Central memory CD4-positive, alpha-beta T cell (primary cell): ENCODE data around the gene IQGAP2.

Source experiments
- DNase-seq: peaks from one replicate; pipeline ENCODE4 v3.0.0; 2022

IQGAP2 gene

GRCh38 chr5:76455531-76456133 lies 52.5 kb downstream of the IQGAP2 start:
- no peak for DNase-seq

GRCh38 chr5:76456258-76456657 lies 53.2 kb downstream of the IQGAP2 start:
- no peak for DNase-seq

GRCh38 chr5:76457674-76458485 lies 54.8 kb downstream of the IQGAP2 start:
- no peak for DNase-seq

GRCh38 chr5:76458486-76458830 lies 55.4 kb downstream of the IQGAP2 start:
- DNase-seq, result no peak

- DNase-seq, result no peak
Measured at GRCh38 chr5:76460104-76460503, 57.0 kb downstream of the IQGAP2 start.

GRCh38 chr5:76462097-76462667 lies 59.1 kb downstream of the IQGAP2 start:
- no peak for DNase-seq

GRCh38 chr5:76467216-76467615 lies 64.1 kb downstream of the IQGAP2 start:
- no peak for DNase-seq

GRCh38 chr5:76468635-76469425 lies 65.7 kb downstream of the IQGAP2 start:
- no peak for DNase-seq

GRCh38 chr5:76469656-76470290 lies 66.7 kb downstream of the IQGAP2 start:
- DNase-seq, result no peak

GRCh38 chr5:76470976-76471375 lies 67.9 kb downstream of the IQGAP2 start:
- DNase-seq, result no peak

GRCh38 chr5:76471406-76471805 lies 68.3 kb downstream of the IQGAP2 start:
- DNase-seq, result peak; percentile 5

GRCh38 chr5:76471987-76472334 lies 68.9 kb downstream of the IQGAP2 start:
- DNase-seq, result no peak

GRCh38 chr5:76472335-76473008 lies 69.4 kb downstream of the IQGAP2 start:
- peak; percentile 8 for DNase-seq

GRCh38 chr5:76473009-76473336 lies 69.9 kb downstream of the IQGAP2 start:
- no peak for DNase-seq

GRCh38 chr5:76473661-76474060 lies 70.6 kb downstream of the IQGAP2 start:
- peak; percentile 81 for DNase-seq

GRCh38 chr5:76474377-76474776 lies 71.3 kb downstream of the IQGAP2 start:
- no peak for DNase-seq

- DNase-seq, result no peak
Measured at GRCh38 chr5:76475385-76475784, 72.3 kb downstream of the IQGAP2 start.

- no peak for DNase-seq
Measured at GRCh38 chr5:76475936-76476335, 72.9 kb downstream of the IQGAP2 start.

- DNase-seq, result no peak
Measured at GRCh38 chr5:76476474-76477038, 73.5 kb downstream of the IQGAP2 start.

- no peak for DNase-seq
Measured at GRCh38 chr5:76477061-76477460, 74.0 kb downstream of the IQGAP2 start.

- no peak for DNase-seq
Measured at GRCh38 chr5:76477571-76477970, 74.5 kb downstream of the IQGAP2 start.

- no peak for DNase-seq
Measured at GRCh38 chr5:76479281-76479680, 76.2 kb downstream of the IQGAP2 start.
